ENCODE data around the gene KLHL26. TPM values are rescaled to one million over a fixed set of nuclear protein-coding genes. Genes with fewer than 3 reads are reported as not detected.

Gene KLHL26
- total and polyA plus RNA-seq, 2 of the 13 experiments (the other 11 are each of a cell fraction or from before 2014, with no cell fraction given) = 1.5 to 1.7 TPM

- no peaks in the 10 kb centered on the region for H3K9me3 ChIP-seq (ENCODE audit: low read length)
- no peak overlapping the region for H3K27ac ChIP-seq (ENCODE audit: extremely low read length, insufficient read depth, low read length)
- POLR2A ChIA-PET = interaction anchor here (1.6 kb wide), 1 partner anchor 15 kb away, joined by 4 read pairs; no protein-coding TSS in a partner anchor
- H3K4me2 ChIP-seq (ENCODE audit: low read depth, low read length) = peak overlapping the region; percentile 91
- no peak overlapping the region for H2AFZ ChIP-seq (ENCODE audit: low read length)
- no peak for DNase-seq (ENCODE audit: low spot score)
- in situ Hi-C loops (cut with HindIII; ENCODE audit: extremely low pct_ligation_motif_present, low pct_unique_long_range_greater_than_20kb) = no loop called here
- H3K27me3 ChIP-seq (ENCODE audit: control insufficient read depth in 1 of 2, insufficient read depth in 2 of 2, low read length in 2 of 2) = no peaks in the 10 kb centered on the region; a peak in 1 of 5 replicates
- 65% methylated on average over 6 of the region's 26 CpGs for WGBS (ENCODE audit: low lambda C conversion rate)
- peak overlapping the region; percentile 67 to 82 (median 82) for H3K4me3 ChIP-seq (replicated peaks in 1 of 3; ENCODE audit: insufficient read depth in 1 of 3, low read depth in 2 of 3, low read length in 3 of 3)
- CTCF ChIA-PET (ENCODE audit: low intra/inter-chr PET ratio, low total read pairs) = no interaction called here
- peaks cover 9 to 21% of the 10 kb centered on the region in 2 experiments; a peak in 3 of 5 replicates for H3K36me3 ChIP-seq (replicated peaks in 1 of 2; ENCODE audit: control insufficient read depth in 1 of 2, insufficient read depth in 2 of 2, low read length in 2 of 2)
- FAIRE-seq = no peak
- peaks cover 26% of the 10 kb centered on the region for H4K20me1 ChIP-seq (ENCODE audit: insufficient read depth, low read length)
- intact Hi-C loops (cut with micrococcal nuclease; ENCODE audit: unreplicated experiment) = no loop called here
- TF ChIP-seq ZNF629 (CRISPR knock-in tag; conservative IDR thresholded peaks at IDR 0.05) = peak; percentile 77
- peak; percentile 25 for TF ChIP-seq AGO2 (optimal IDR thresholded peaks at IDR 0.05; ENCODE audit: low read depth, low read length)
- TF ChIP-seq, protein P1, sequence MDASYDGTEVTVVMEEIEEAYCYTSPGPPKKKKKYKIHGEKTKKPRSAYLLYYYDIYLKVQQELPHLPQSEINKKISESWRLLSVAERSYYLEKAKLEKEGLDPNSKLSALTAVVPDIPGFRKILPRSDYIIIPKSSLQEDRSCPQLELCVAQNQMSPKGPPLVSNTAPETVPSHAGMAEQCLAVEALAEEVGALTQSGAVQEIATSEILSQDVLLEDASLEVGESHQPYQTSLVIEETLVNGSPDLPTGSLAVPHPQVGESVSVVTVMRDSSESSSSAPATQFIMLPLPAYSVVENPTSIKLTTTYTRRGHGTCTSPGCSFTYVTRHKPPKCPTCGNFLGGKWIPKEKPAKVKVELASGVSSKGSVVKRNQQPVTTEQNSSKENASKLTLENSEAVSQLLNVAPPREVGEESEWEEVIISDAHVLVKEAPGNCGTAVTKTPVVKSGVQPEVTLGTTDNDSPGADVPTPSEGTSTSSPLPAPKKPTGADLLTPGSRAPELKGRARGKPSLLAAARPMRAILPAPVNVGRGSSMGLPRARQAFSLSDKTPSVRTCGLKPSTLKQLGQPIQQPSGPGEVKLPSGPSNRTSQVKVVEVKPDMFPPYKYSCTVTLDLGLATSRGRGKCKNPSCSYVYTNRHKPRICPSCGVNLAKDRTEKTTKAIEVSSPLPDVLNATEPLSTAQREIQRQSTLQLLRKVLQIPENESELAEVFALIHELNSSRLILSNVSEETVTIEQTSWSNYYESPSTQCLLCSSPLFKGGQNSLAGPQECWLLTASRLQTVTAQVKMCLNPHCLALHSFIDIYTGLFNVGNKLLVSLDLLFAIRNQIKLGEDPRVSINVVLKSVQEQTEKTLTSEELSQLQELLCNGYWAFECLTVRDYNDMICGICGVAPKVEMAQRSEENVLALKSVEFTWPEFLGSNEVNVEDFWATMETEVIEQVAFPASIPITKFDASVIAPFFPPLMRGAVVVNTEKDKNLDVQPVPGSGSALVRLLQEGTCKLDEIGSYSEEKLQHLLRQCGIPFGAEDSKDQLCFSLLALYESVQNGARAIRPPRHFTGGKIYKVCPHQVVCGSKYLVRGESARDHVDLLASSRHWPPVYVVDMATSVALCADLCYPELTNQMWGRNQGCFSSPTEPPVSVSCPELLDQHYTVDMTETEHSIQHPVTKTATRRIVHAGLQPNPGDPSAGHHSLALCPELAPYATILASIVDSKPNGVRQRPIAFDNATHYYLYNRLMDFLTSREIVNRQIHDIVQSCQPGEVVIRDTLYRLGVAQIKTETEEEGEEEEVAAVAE (CRISPR knock-in tag; IDR thresholded peaks at IDR 0.05; ENCODE audit: borderline replicate concordance) = no peak
- H3K79me2 ChIP-seq (ENCODE audit: insufficient read depth, low read length) = peaks cover 34% of the 10 kb centered on the region
- BruUV-seq (replicated peaks) = no TSS peak
- ATAC-seq = 0 out of 3 replicates have a peak, but pooled peaks have one; percentile 6
- peaks cover 42% of the 10 kb centered on the region for H3K4me1 ChIP-seq (ENCODE audit: insufficient read depth, low read length)
- H3K9ac ChIP-seq (ENCODE audit: insufficient read depth, low read depth, low read length) = peak overlapping the region; percentile 80
Measured at GRCh38 chr19:18603958-18604819, 32.6 kb upstream of the KLHL26 start.
